IMR-90 (cell line): ENCODE results near the gene PNRC2.

Experiments
- CEBPB ChIP-seq: IDR thresholded peaks from 2 replicates; pipeline ENCODE4 v1.6.1; 2012; ENCODE audit warnings: low read depth, low read length, improper control_type of control experiment
- FOS ChIP-seq: fragments of 150-350 bp; IDR thresholded peaks from 2 replicates; pipeline ENCODE4 v1.6.1; 2016; ENCODE audit warnings: low read depth, low read length
- MAZ ChIP-seq: IDR thresholded peaks from 2 replicates; pipeline ENCODE4 v1.6.1; 2012; ENCODE audit warnings: low read depth, mild to moderate bottlenecking, low read length, improper control_type of control experiment, moderate library complexity, borderline replicate concordance
- MXI1 ChIP-seq: IDR thresholded peaks from 2 replicates; pipeline ENCODE4 v1.6.1; 2012; ENCODE audit warnings: low read depth, mild to moderate bottlenecking, low read length, moderate library complexity, borderline replicate concordance
- NFE2L2 ChIP-seq: fragments of 150-350 bp; IDR thresholded peaks from 2 replicates; pipeline ENCODE4 v1.6.1; 2016; ENCODE audit warnings: low read depth, mild to moderate bottlenecking, low read length
- POLR2A ChIP-seq: IDR thresholded peaks from 2 replicates; pipeline ENCODE4 v1.6.1; 2012; ENCODE audit warnings: mild to moderate bottlenecking, low read depth, low read length
- RAD21 ChIP-seq: IDR thresholded peaks from 2 replicates; pipeline ENCODE4 v1.6.1; 2012; ENCODE audit warnings: low read length, improper control_type of control experiment
- RCOR1 ChIP-seq: IDR thresholded peaks from 2 replicates; pipeline ENCODE4 v1.6.1; 2012; ENCODE audit warnings: mild to moderate bottlenecking, low read length, improper control_type of control experiment; ENCODE audit not compliant: insufficient replicate concordance
- USF2 ChIP-seq: fragments of 150-350 bp; IDR thresholded peaks from 2 replicates; pipeline ENCODE4 v1.6.1; 2017; ENCODE audit warnings: mild to moderate bottlenecking, antibody characterized with exemption, low read length, low read depth
- TF ChIP-seq, protein P1 (sequence below): conservative IDR thresholded peaks from 2 replicates; pipeline ENCODE4 v1.5.1; 2012; ENCODE audit warnings: mild to moderate bottlenecking, low read depth, low read length, improper control_type of control experiment

- TF ChIP-seq, protein P1, sequence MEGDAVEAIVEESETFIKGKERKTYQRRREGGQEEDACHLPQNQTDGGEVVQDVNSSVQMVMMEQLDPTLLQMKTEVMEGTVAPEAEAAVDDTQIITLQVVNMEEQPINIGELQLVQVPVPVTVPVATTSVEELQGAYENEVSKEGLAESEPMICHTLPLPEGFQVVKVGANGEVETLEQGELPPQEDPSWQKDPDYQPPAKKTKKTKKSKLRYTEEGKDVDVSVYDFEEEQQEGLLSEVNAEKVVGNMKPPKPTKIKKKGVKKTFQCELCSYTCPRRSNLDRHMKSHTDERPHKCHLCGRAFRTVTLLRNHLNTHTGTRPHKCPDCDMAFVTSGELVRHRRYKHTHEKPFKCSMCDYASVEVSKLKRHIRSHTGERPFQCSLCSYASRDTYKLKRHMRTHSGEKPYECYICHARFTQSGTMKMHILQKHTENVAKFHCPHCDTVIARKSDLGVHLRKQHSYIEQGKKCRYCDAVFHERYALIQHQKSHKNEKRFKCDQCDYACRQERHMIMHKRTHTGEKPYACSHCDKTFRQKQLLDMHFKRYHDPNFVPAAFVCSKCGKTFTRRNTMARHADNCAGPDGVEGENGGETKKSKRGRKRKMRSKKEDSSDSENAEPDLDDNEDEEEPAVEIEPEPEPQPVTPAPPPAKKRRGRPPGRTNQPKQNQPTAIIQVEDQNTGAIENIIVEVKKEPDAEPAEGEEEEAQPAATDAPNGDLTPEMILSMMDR: no peak
- no peak for TF ChIP-seq USF2
- no peak for TF ChIP-seq RCOR1
- no peak for TF ChIP-seq FOS
- TF ChIP-seq MAZ: no peak
- TF ChIP-seq POLR2A: no peak
- no peak for TF ChIP-seq NFE2L2
- TF ChIP-seq CEBPB: no peak
- TF ChIP-seq RAD21: no peak
- no peak for TF ChIP-seq MXI1
Measured at GRCh38 chr1:23936481-23937176, 23.0 kb upstream of the PNRC2 start.
